ENCODE measurements around the gene FRMD5.

FRMD5 gene

GRCh38 chr15:44093836-44094235, 101.2 kb downstream of the FRMD5 start:
- DNase-seq (ENCODE audit: low spot score): no peak

GRCh38 chr15:44092221-44092620, 102.8 kb downstream of the FRMD5 start:
- DNase-seq (ENCODE audit: low spot score): no peak

- no peak for DNase-seq (ENCODE audit: low spot score)
Observed at GRCh38 chr15:44087578-44088465, 107.2 kb downstream of the FRMD5 start.

GRCh38 chr15:44084770-44085169, 110.3 kb downstream of the FRMD5 start:
- DNase-seq (ENCODE audit: low spot score): no peak

GRCh38 chr15:44084171-44084570, 110.9 kb downstream of the FRMD5 start:
- no peak for DNase-seq (ENCODE audit: low spot score)

- no peak for DNase-seq (ENCODE audit: low spot score)
Observed at GRCh38 chr15:44082558-44083157, 112.4 kb downstream of the FRMD5 start.

GRCh38 chr15:44081026-44082013, 113.8 kb downstream of the FRMD5 start:
- DNase-seq (ENCODE audit: low spot score): no peak

GRCh38 chr15:44075535-44075934, 119.5 kb downstream of the FRMD5 start:
- no peak for DNase-seq (ENCODE audit: low spot score)

- DNase-seq (ENCODE audit: low spot score): no peak
Observed at GRCh38 chr15:44069489-44069888, 125.6 kb downstream of the FRMD5 start.

GRCh38 chr15:44068347-44068746, 126.7 kb downstream of the FRMD5 start:
- DNase-seq (ENCODE audit: low spot score): no peak

- DNase-seq (ENCODE audit: low spot score): peak; percentile 43
Observed at GRCh38 chr15:44066211-44066827, 128.8 kb downstream of the FRMD5 start.

GRCh38 chr15:44064706-44065105, 130.4 kb downstream of the FRMD5 start:
- no peak for DNase-seq (ENCODE audit: low spot score)

GRCh38 chr15:44058126-44058525, 136.9 kb downstream of the FRMD5 start:
- no peak for DNase-seq (ENCODE audit: low spot score)

GRCh38 chr15:44045661-44046060, 149.4 kb downstream of the FRMD5 start:
- no peak for DNase-seq (ENCODE audit: low spot score)

- no peak for DNase-seq (ENCODE audit: low spot score)
Observed at GRCh38 chr15:44045217-44045616, 149.9 kb downstream of the FRMD5 start.

- DNase-seq (ENCODE audit: low spot score): no peak
Observed at GRCh38 chr15:44038755-44039191, 156.3 kb downstream of the FRMD5 start.

GRCh38 chr15:44035781-44036699, 159.0 kb downstream of the FRMD5 start:
- no peak for DNase-seq (ENCODE audit: low spot score)

GRCh38 chr15:44034933-44035624, 160.0 kb downstream of the FRMD5 start:
- no peak for DNase-seq (ENCODE audit: low spot score)

- DNase-seq (ENCODE audit: low spot score): no peak
Observed at GRCh38 chr15:44034334-44034733, 160.7 kb downstream of the FRMD5 start.

- no peak for DNase-seq (ENCODE audit: low spot score)
Observed at GRCh38 chr15:44033894-44034293, 161.2 kb downstream of the FRMD5 start.

Data from CD4-positive, alpha-beta T cell treated with Interleukin-6 at 100 ng/mL for 8 hours (primary cell).